ENCODE data around the gene GPR65.

- TF ChIP-seq CTCF (conservative IDR thresholded peaks at IDR 0.05; ENCODE audit: low read depth, low read length) = no peak
- no peak for TF ChIP-seq EZH2 (IDR thresholded peaks at IDR 0.05; ENCODE audit: low read length, unreplicated experiment)
Observed at GRCh38 chr14:88025313-88025712, 20.4 kb downstream of the GPR65 start.
